Measurements from ENCODE around the gene KIAA1217. TPM values are rescaled to one million over a fixed set of nuclear protein-coding genes. Genes with fewer than 3 reads are reported as not detected.
"Not testable (repeated sequence)": the region's sequence is repeated elsewhere in the genome, so short reads cannot be mapped to it uniquely, and the experiment has no call there.

Gene KIAA1217
- total RNA-seq, 1 donor from 2014 or later, result 4.1 TPM

GRCh38 chr10:24427678-24428409, 218.9 kb downstream of the KIAA1217 start:
- FAIRE-seq, result no peak

GRCh38 chr10:24428410-24428782, 219.5 kb downstream of the KIAA1217 start:
- DNase-seq (ENCODE audit: low spot score in 2 of 2) (no peak), FAIRE-seq (no peak)

More at GRCh38 chr10:24427678-24428409, 218.9 kb downstream of the KIAA1217 start:
- no peak for DNase-seq (ENCODE audit: low spot score in 2 of 2)

GRCh38 chr10:24430591-24430990, 221.7 kb downstream of the KIAA1217 start:
- no peak for FAIRE-seq
- DNase-seq (ENCODE audit: low spot score in 2 of 2), result no peak

- DNase-seq (ENCODE audit: low spot score in 2 of 2) (no peak), FAIRE-seq (no peak)
Observed at GRCh38 chr10:24432478-24433416, 223.8 kb downstream of the KIAA1217 start.

GRCh38 chr10:24433705-24434104, 224.8 kb downstream of the KIAA1217 start:
- DNase-seq (ENCODE audit: low spot score in 2 of 2) (no peak), FAIRE-seq (no peak)

- FAIRE-seq (no peak), DNase-seq (ENCODE audit: low spot score in 2 of 2) (no peak)
Observed at GRCh38 chr10:24434961-24435360, 226.0 kb downstream of the KIAA1217 start.

GRCh38 chr10:24435374-24435773, 226.4 kb downstream of the KIAA1217 start:
- DNase-seq (ENCODE audit: low spot score in 2 of 2) (no peak), FAIRE-seq (no peak)

- FAIRE-seq (no peak), DNase-seq (ENCODE audit: low spot score in 2 of 2) (no peak)
Observed at GRCh38 chr10:24437302-24437701, 228.4 kb downstream of the KIAA1217 start.

GRCh38 chr10:24438800-24439199, 229.9 kb downstream of the KIAA1217 start:
- DNase-seq (ENCODE audit: low spot score in 2 of 2), result no peak
- no peak for FAIRE-seq

- no peak for DNase-seq (ENCODE audit: low spot score in 2 of 2)
- FAIRE-seq, result no peak
Observed at GRCh38 chr10:24439935-24440334, 231.0 kb downstream of the KIAA1217 start.

GRCh38 chr10:24440817-24441797, 232.2 kb downstream of the KIAA1217 start:
- DNase-seq (ENCODE audit: low spot score in 2 of 2), result no peak
- no peak for FAIRE-seq

- DNase-seq (ENCODE audit: low spot score in 2 of 2) (no peak), FAIRE-seq (no peak)
Observed at GRCh38 chr10:24442234-24442633, 233.3 kb downstream of the KIAA1217 start.

- FAIRE-seq; DNase-seq (ENCODE audit: low spot score in 2 of 2): not testable (repeated sequence)
Observed at GRCh38 chr10:24442641-24443174, 233.8 kb downstream of the KIAA1217 start.

- DNase-seq (ENCODE audit: low spot score in 2 of 2) (no peak), FAIRE-seq (no peak)
Observed at GRCh38 chr10:24444337-24444736, 235.4 kb downstream of the KIAA1217 start.

GRCh38 chr10:24445958-24446357, 237.0 kb downstream of the KIAA1217 start:
- DNase-seq (ENCODE audit: low spot score in 2 of 2); FAIRE-seq: not testable (repeated sequence)

- no peak for DNase-seq (ENCODE audit: low spot score in 2 of 2)
- FAIRE-seq, result no peak
Observed at GRCh38 chr10:24446739-24447138, 237.8 kb downstream of the KIAA1217 start.

- DNase-seq (ENCODE audit: low spot score in 2 of 2) (no peak), FAIRE-seq (no peak)
Observed at GRCh38 chr10:24448351-24448999, 239.5 kb downstream of the KIAA1217 start.

- no peak for DNase-seq (ENCODE audit: low spot score in 2 of 2)
- no peak for FAIRE-seq
Observed at GRCh38 chr10:24449321-24449740, 240.4 kb downstream of the KIAA1217 start.

- DNase-seq (ENCODE audit: low spot score in 2 of 2) (no peak), FAIRE-seq (no peak)
Observed at GRCh38 chr10:24449769-24450310, 240.9 kb downstream of the KIAA1217 start.

Data from frontal cortex (tissue), 4 donors.